HepG2 (cell line): ENCODE data around the gene APOD. TPM values are rescaled to one million over a fixed set of nuclear protein-coding genes. Genes with fewer than 3 reads are reported as not detected.
A peak's percentile ranks its signal among the peaks of the same experiment; 100 is the strongest.

Source experiments
- GATAD2A ChIP-seq: IDR thresholded peaks from 2 replicates; pipeline ENCODE4 v1.6.1; 2016
- HNRNPL ChIP-seq: fragments of 200-400 bp; formaldehyde crosslinking; IDR thresholded peaks from 2 replicates; pipeline ENCODE4 v1.6.1; 2017; ENCODE audit warnings: mild to moderate bottlenecking, low read depth, low read length
- KDM6A ChIP-seq: IDR thresholded peaks from 2 replicates; pipeline ENCODE4 v1.6.1; 2016; ENCODE audit warnings: low read depth
- MAFG ChIP-seq: sonication (generic); formaldehyde crosslinking; IDR thresholded peaks from 2 replicates; pipeline ENCODE4 v1.5.1; 2020; ENCODE audit warnings: mild to moderate bottlenecking, missing genetic modification reagents
- MTA3 ChIP-seq: sonication (generic); formaldehyde crosslinking; IDR thresholded peaks from 2 replicates; pipeline ENCODE4 v1.4.0; 2020; ENCODE audit warnings: missing genetic modification reagents
- NFATC3 ChIP-seq: sonication (generic); formaldehyde crosslinking; IDR thresholded peaks from 2 replicates; pipeline ENCODE4 v1.5.1; 2020; ENCODE audit warnings: mild to moderate bottlenecking, missing genetic modification reagents
- RELA ChIP-seq: sonication (generic); formaldehyde crosslinking; IDR thresholded peaks from 2 replicates; pipeline ENCODE4 v1.4.0; 2020; ENCODE audit warnings: missing genetic modification reagents
- SMYD3 ChIP-seq: sonication (generic); formaldehyde crosslinking; IDR thresholded peaks from 2 replicates; pipeline ENCODE4 v1.8.1; 2023; ENCODE audit warnings: mild to moderate bottlenecking, missing genetic modification reagents
- SRSF4 ChIP-seq: fragments of 200-400 bp; formaldehyde crosslinking; IDR thresholded peaks from one replicate; pipeline ENCODE4 v1.6.1; 2018; ENCODE audit warnings: mild to moderate bottlenecking, low read depth, low read length, moderate library complexity; ENCODE audit not compliant: poor library complexity, severe bottlenecking
- TBX3 ChIP-seq: fragments of 450-650 bp; IDR thresholded peaks from 2 replicates; pipeline ENCODE4 v1.6.1; 2017; ENCODE audit warnings: antibody characterized with exemption, mild to moderate bottlenecking, inconsistent platforms, borderline replicate concordance
- TSC22D2 ChIP-seq: sonication (generic); formaldehyde crosslinking; IDR thresholded peaks from 2 replicates; pipeline ENCODE4 v1.5.1; 2020; ENCODE audit warnings: missing genetic modification reagents, mild to moderate bottlenecking, borderline replicate concordance
- YEATS2 ChIP-seq: sonication (generic); formaldehyde crosslinking; IDR thresholded peaks from 2 replicates; pipeline ENCODE4 v1.4.0; 2020; ENCODE audit warnings: missing genetic modification reagents, borderline replicate concordance
- ZBTB38 ChIP-seq: sonication (generic); formaldehyde crosslinking; IDR thresholded peaks from 2 replicates; pipeline ENCODE4 v1.5.1; 2020; ENCODE audit warnings: mild to moderate bottlenecking, missing genetic modification reagents
- ZIK1 ChIP-seq: sonication (generic); formaldehyde crosslinking; IDR thresholded peaks from 2 replicates; pipeline ENCODE4 v1.5.0; 2020; ENCODE audit warnings: mild to moderate bottlenecking, low read depth, missing genetic modification reagents, borderline replicate concordance
- ZMAT3 ChIP-seq: sonication (generic); formaldehyde crosslinking; conservative IDR thresholded peaks from 2 replicates; pipeline ENCODE4 v1.7.0; 2021; ENCODE audit warnings: missing genetic modification reagents
- ZNF432 ChIP-seq: sonication (generic); formaldehyde crosslinking; IDR thresholded peaks from 2 replicates; pipeline ENCODE4 v1.5.0; 2020; ENCODE audit warnings: missing genetic modification reagents, mild to moderate bottlenecking, borderline replicate concordance
- ZNF572 ChIP-seq: sonication (generic); formaldehyde crosslinking; IDR thresholded peaks from 2 replicates; pipeline ENCODE4 v1.5.1; 2020; ENCODE audit warnings: mild to moderate bottlenecking, missing genetic modification reagents
- ZNF777 ChIP-seq: sonication (generic); formaldehyde crosslinking; IDR thresholded peaks from 2 replicates; pipeline ENCODE4 v1.4.0; 2020; ENCODE audit warnings: missing genetic modification reagents
- polyA plus RNA-seq, 8 experiments: library from polyadenylated mRNA; depleted of rRNA in 3 of 8; stranded (reverse) in 7 of 8; unstranded in 1 of 8; fragments of >200 nt; fragmentation: Illumina TruSeq in 4 of 8; extraction: Trizol in 4 of 8; gene quantifications; 2 replicates each; pipeline versions ENCODE4 v1.2.1 to v1.2.3, GENCODE V29; 2011 to 2016; ENCODE audit warnings: low read depth in 4 of 8, missing spikeins in 1 of 8, mixed read lengths in 1 of 8; ENCODE audit not compliant: insufficient read depth in 1 of 8
- total RNA-seq, 5 experiments: library from RNA; depleted of rRNA; stranded (reverse); fragments of >200 nt; fragmentation: Illumina TruSeq; extraction: Trizol; gene quantifications; 2 replicates each; pipeline ENCODE4 v1.2.3, GENCODE V29; 2016; ENCODE audit warnings: low read depth in 1 of 5
- TF ChIP-seq, protein P1 (sequence below): sonication (generic); formaldehyde crosslinking; IDR thresholded peaks from 2 replicates; pipeline ENCODE4 v1.4.0; 2020; ENCODE audit warnings: missing genetic modification reagents
- TF ChIP-seq, protein P2 (sequence below): sonication (generic); formaldehyde crosslinking; IDR thresholded peaks from 2 replicates; pipeline ENCODE4 v1.8.1; 2023; ENCODE audit warnings: mild to moderate bottlenecking, missing genetic modification reagents
- TF ChIP-seq, protein P3 (sequence below): sonication (generic); formaldehyde crosslinking; IDR thresholded peaks from 2 replicates; pipeline ENCODE4; 2020; ENCODE audit warnings: missing genetic modification reagents, mild to moderate bottlenecking, borderline replicate concordance

The APOD gene
- total and polyA plus RNA-seq, 2 of the 13 experiments (the other 11 are each of a cell fraction or from before 2014, with no cell fraction given), result not detected

DNA sequence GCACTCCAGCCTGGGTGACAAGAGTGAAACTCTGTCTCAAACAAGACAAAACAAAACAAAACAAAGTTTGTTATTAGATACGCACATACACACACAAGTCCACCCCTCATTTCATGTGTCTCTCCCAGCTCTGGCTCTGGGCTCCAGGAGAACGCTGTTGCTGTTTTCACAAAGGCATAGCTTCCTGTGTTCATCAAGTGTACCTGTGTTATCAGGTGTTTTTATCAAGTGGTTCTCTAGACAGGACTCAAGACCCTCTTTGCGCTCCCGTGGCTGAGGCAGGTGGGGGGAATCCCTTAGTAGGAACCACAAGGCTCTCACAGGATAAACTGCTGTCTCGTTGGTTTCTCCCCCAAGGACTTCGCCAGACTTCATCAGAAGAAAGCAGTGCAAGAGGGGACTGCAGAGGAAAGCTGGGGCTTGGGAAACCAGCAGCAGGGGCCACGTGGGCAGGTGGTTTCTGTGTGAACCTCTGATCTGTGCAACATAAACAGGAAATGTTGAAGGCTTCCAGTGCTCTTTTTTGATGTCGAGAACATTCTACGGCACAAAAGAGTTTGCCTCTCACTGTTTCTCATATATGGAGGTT lies 33.7 kb downstream of the APOD start (continued):
- TF ChIP-seq, protein P1, sequence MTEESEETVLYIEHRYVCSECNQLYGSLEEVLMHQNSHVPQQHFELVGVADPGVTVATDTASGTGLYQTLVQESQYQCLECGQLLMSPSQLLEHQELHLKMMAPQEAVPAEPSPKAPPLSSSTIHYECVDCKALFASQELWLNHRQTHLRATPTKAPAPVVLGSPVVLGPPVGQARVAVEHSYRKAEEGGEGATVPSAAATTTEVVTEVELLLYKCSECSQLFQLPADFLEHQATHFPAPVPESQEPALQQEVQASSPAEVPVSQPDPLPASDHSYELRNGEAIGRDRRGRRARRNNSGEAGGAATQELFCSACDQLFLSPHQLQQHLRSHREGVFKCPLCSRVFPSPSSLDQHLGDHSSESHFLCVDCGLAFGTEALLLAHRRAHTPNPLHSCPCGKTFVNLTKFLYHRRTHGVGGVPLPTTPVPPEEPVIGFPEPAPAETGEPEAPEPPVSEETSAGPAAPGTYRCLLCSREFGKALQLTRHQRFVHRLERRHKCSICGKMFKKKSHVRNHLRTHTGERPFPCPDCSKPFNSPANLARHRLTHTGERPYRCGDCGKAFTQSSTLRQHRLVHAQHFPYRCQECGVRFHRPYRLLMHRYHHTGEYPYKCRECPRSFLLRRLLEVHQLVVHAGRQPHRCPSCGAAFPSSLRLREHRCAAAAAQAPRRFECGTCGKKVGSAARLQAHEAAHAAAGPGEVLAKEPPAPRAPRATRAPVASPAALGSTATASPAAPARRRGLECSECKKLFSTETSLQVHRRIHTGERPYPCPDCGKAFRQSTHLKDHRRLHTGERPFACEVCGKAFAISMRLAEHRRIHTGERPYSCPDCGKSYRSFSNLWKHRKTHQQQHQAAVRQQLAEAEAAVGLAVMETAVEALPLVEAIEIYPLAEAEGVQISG (CRISPR knock-in tag), result no peak
- TF ChIP-seq SMYD3 (CRISPR knock-in tag) (no peak), ZNF572 (CRISPR knock-in tag) (no peak), NFATC3 (no peak), ZNF432 (CRISPR knock-in tag) (no peak), RELA (CRISPR knock-in tag) (no peak), ZMAT3 (0 out of 2 replicates have a peak, but pooled peaks have one; percentile 34), MAFG (CRISPR knock-in tag) (no peak), SRSF4 (no peak), ZIK1 (CRISPR knock-in tag) (no peak), ZNF777 (CRISPR knock-in tag) (0 out of 2 replicates have a peak, but pooled peaks have one; percentile 25), KDM6A (CRISPR knock-in tag) (0 out of 2 replicates have a peak, but pooled peaks have one; percentile 19), TBX3 (no peak), GATAD2A (CRISPR knock-in tag) (peak; percentile 58; the same call in 1 of the 2 replicates), ZBTB38 (CRISPR knock-in tag) (0 out of 2 replicates have a peak, but pooled peaks have one; percentile 33), MTA3 (CRISPR knock-in tag) (no peak), YEATS2 (CRISPR knock-in tag) (peak; percentile 69; the same call in 1 of the 2 replicates), TSC22D2 (CRISPR knock-in tag) (no peak), HNRNPL (no peak)
- TF ChIP-seq, protein P2, sequence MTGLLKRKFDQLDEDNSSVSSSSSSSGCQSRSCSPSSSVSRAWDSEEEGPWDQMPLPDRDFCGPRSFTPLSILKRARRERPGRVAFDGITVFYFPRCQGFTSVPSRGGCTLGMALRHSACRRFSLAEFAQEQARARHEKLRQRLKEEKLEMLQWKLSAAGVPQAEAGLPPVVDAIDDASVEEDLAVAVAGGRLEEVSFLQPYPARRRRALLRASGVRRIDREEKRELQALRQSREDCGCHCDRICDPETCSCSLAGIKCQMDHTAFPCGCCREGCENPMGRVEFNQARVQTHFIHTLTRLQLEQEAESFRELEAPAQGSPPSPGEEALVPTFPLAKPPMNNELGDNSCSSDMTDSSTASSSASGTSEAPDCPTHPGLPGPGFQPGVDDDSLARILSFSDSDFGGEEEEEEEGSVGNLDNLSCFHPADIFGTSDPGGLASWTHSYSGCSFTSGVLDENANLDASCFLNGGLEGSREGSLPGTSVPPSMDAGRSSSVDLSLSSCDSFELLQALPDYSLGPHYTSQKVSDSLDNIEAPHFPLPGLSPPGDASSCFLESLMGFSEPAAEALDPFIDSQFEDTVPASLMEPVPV (CRISPR knock-in tag), result peak; percentile 40; the same call in 1 of the 2 replicates
- TF ChIP-seq, protein P3, sequence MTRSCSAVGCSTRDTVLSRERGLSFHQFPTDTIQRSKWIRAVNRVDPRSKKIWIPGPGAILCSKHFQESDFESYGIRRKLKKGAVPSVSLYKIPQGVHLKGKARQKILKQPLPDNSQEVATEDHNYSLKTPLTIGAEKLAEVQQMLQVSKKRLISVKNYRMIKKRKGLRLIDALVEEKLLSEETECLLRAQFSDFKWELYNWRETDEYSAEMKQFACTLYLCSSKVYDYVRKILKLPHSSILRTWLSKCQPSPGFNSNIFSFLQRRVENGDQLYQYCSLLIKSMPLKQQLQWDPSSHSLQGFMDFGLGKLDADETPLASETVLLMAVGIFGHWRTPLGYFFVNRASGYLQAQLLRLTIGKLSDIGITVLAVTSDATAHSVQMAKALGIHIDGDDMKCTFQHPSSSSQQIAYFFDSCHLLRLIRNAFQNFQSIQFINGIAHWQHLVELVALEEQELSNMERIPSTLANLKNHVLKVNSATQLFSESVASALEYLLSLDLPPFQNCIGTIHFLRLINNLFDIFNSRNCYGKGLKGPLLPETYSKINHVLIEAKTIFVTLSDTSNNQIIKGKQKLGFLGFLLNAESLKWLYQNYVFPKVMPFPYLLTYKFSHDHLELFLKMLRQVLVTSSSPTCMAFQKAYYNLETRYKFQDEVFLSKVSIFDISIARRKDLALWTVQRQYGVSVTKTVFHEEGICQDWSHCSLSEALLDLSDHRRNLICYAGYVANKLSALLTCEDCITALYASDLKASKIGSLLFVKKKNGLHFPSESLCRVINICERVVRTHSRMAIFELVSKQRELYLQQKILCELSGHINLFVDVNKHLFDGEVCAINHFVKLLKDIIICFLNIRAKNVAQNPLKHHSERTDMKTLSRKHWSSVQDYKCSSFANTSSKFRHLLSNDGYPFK (CRISPR knock-in tag), result no peak
